GM19023 (cell line): ENCODE results near the gene PGPEP1.
"Not testable (repeated sequence)": the region's sequence is repeated elsewhere in the genome, so short reads cannot be mapped to it uniquely, and the experiment has no call there.

Experiments used
- ATAC-seq: cut with Tn5 transposase; IDR thresholded peaks from one replicate; pipeline ENCODE4 v1.9.1; 2021; ENCODE audit warnings: mild to moderate bottlenecking, moderate library complexity; ENCODE audit not compliant: unreplicated experiment

The PGPEP1 gene

DNA sequence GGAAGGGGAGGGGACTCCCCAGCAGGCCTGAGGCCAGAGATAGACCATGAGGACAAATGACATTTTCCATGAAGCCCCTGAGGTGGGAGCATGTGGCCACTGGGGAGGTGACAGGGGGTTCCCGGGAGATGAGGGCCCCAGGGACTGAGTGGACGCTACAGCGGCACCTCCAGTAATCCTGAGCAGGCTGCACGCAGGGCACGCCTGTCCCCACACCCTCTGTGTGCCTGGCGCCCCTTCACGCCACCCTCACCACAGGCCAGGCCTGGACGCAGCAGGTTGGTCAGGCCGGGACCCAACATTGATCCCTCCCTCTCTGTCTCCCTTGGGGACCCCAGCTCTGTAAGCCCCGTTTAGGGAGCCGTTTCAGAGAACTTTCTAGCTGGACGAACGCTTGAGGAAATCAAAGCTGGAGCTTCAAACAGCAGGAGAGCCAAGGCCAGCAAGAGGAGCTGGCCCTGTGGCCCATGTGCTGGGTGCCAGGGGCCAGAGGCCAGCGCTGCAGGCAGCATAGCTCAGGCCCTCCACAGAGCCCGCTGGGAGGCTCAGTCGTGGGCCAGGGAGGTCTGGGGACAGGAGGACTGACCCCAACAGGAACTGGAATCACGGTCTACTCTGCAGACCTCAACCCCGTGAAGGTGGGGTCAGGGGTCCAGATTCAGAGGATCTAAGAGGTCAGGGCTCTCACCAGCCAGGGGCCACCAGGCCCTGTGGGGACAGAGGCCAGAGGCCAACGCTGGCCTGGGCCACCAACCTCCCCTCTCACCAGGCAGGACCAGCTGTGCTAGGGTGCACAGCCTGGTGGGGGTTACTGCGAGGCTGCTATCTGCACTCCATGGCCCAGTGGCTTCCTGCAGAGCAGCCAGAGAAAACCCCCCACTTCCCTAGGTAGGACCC is 32.1 kb upstream of the PGPEP1 start:
- ATAC-seq = no peak

DNA sequence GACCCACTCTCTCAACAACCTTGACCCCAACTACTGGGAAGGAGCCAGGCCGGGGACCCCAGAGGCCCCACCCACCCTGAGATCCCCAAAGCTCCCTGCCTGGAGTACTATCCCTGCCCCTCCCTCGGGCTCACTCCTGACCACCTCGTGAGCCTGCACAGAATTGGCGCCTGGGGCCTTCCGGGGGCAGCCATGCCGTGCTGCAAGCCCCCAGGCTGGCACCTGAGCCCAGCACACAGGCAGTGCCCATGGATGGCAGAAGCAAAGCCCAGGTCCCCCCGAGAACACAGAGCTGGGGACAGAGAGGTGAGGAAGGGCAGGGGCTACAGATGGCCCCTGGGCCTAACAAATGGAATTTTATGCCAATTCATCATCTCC is 31.5 kb upstream of the PGPEP1 start:
- ATAC-seq = no peak

DNA sequence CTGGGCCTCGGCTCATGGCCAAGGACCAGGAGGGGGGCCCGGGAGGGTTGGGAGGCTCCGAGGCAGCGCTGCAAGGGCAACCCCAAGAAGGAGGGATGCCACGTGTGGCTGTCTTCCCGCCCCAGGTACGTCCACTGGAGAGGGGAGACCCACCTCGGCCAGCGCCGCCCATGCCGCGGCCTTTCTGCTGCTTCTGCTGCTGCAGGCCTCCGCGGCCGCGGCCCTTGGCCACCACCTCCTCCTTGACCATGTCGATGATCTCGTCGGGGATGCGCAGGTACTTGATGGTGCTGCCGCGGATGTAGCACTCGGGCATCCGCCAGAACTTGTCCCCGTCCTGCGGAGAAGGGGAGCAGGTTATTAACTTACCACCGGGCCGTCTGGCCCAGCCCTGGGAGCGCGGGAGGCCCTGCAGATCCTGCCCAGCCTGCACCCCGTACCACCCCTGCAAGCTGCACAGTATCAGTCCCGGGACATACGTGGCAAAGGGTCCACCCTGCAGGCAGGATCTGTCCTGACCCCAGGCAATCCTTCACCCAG is 30.8 kb upstream of the PGPEP1 start:
- ATAC-seq = no peak

GRCh38 chr19:18310118-18310909 is 30.1 kb upstream of the PGPEP1 start:
- no peak for ATAC-seq

DNA sequence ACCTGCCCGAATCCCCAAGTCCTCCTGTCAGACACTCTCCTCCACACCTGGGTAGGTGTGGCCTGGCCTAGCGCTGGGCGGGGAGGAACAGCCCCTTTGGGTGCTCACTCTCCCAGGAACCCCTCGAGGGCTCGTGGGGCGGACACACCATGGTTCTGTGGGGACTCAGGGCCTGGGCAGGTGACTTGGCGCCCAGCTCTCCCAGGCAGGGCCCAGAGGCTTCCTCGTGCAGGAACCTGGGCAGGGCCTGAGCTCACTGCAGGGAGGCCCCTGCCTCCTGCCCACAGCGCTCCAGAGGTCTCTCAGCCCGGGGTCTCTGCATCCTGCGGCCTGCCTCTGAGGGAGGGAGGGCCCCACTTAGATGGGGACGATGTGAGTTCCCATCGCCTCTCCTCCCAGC is 29.4 kb upstream of the PGPEP1 start:
- no peak for ATAC-seq

DNA sequence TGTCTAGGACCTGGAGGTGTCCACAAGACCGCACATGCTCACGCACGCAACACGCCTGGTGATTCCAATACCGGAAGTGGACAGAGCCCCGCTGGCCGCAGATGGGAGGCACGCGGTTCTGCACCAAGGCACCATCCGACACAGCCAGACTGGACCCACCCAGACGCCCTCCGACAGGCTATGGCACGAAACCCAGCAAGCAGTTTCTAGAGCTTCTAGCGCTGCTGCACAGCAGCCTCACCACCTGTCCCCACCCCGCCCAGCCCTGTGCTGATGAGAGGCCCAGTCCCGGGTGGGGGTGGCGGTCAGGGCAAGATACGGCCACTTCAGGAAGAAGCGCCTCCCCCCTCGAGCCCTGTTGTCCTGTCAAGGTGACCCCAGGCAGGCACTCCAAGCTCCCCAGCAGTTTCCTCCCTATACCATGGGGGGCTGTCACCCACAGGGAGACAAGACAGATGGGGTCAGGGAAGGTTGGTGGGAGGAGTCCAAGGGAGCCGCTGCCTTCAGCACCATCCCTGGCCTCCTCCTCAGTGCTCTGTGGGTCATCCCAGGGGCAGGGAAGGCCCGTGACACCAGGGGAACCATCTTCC is 28.8 kb upstream of the PGPEP1 start:
- ATAC-seq = no peak

DNA sequence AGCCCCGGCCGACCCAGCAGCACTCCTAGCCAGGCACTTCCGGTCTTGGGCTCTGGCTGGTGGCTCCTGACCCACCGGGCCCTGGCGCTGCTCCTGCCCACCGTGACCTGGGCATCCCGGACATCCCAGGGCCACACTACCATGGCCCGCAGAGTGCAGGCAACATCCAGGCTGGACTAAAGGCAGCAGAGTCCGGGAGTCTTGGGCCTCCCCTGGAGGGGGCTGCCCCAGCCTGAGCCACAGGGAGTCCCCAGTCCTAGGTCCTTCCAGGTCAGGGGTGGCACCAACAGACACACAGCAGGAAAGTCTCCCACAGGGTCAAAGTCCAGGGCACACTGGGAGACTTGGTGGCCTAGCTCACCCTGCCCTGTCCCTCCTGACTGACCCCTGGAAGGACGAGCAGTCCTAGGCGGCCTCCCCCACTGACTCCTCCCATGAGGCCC is 28.3 kb upstream of the PGPEP1 start:
- ATAC-seq = no peak

- ATAC-seq = no peak
Observed at GRCh38 chr19:18313398-18313797, 27.0 kb upstream of the PGPEP1 start.

DNA sequence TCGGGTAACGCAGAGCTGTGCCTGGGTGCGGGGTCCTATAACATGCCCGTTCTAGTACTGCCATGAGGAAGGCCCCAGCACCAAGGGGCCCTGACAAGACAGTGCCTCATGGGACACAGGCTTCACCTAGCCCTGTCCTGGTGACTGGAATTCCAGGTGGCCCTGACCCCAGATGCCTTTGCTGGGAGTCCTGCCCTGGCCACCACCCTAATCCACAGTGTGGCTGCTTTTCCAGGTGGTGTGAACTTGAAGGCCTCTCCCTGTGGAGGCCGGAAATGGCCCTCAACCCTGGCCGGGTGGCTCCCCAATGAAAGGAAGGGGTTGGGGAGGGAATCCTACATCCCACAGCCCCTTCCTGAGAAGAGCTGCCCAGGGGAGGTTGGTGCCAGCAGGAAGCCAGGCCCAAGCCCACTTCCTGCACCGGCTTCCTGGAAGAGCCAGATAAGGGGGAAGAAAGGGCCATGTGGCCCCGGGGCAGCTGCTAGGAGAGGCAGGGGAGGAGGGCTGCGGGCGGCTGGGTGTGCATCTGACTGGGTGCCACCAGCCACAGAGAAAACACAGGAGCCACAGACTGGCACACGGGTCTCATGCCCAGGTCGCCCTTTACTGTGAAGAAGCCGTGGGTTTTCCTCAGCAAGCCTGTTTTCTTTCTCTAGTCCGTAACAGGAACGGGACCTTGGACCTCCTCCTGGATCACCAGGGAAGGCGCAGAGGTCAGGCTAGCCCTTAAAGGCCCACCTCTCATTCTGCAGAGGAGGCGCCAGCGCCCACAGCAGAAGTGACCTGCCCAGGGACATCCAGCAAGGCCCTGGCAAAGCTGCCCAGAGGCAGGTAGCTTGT is 22.2 kb upstream of the PGPEP1 start:
- no peak for ATAC-seq

DNA sequence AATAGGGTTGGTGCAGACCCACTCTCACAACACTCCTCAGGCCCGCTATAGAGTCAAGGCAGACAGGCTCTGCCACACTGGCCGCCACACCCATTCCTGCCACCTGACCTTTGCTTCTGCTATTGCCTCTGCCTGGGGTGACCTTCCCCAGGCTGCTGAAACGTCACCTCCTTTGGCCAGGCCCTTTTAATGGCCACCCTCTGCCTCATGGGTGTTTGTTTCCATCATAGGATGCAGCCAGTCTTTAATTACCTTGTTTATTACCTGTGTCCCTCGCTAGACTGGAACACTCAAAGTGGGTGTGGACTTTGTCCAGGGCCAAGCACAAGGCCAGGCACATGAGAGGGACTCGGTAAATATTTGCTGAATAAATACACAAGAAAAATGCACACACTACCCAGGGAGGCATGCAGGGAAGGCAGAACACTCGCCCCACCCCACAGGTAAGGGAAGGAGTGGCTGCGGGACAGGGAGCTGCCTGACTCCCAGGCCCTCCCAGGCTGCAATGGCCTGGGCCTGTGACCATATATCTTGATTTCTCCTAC is 20.7 kb upstream of the PGPEP1 start:
- no peak for ATAC-seq

DNA sequence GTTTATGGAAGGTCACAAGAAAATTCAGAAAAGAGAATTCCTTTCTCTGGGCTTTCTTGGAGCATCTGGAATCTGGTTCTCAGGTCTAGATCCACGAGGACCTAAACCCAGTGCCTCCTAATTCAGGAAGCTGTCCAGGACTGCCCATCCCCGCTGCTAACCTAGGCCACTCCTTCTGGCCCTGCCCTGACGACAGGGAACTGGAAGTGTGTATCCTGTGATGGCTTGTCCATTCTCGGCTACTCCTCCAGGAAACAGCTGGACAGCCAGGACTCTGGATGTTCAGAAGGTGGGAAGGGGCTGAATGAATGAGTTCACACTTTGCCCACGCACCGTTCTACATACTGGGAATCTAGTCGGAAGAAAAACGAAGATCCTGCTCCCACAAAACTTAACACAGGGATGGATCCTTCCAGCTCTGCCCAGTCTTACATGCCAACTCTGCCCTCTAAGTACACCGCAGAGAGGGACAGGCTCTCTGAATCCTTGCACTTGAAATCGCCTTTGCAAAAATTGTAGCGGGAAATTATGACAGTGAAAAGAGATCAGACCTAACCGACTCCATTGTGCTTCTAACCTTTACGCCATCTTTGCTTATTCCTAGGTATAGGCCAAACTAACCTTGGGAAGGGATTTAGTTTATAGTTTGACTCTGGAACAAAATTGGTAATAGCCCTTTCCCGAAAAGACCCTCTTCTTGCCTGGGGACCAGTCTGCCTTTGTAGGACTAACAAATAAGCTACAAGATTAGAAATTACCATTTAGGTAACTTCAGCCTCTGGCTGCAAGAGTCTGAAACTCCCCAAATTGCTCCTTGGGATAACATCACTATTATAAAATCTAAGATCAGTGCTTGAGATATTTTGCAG is 19.3 kb upstream of the PGPEP1 start:
- ATAC-seq = no peak

DNA sequence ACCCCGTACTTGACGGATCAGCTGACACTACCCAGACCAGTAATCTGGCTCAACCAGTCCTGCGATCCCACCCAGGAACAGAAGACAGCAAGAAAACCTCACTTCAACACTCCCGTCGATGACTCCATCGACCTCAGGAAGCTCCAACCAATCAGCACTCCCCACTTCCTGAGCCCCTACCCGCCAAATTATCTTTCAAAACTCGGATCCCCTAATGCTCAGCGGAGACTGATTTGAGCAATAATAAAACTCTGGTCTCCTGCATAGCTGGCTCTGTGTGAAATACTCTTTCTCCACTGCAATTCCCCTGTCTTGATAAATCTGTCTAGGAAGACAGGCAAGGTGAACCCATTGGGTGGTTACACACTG is 18.7 kb upstream of the PGPEP1 start:
- no peak for ATAC-seq

DNA sequence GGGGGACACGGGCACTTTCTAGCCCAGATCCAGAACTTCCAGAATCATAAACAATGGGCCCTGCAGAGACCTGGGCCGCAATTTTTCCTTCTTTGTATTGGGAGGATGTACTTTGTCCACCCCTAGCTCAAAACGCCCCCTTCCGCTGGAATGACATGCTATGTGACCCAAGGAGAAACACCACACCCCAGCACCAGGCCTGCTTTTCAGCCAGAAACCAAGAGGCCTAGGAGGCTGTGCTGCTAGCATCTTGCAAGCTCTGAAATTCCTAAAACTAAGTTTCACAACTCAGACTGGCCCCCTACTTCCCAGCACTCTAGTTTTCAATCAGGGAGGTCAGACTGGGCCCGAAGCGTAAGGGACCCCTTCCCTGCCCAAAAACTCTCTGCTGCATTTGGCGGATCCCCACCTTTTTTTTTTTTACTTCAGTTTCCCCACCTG is 18.1 kb upstream of the PGPEP1 start:
- peak; percentile 8 for ATAC-seq

- peak; percentile 90 for ATAC-seq
Observed at GRCh38 chr19:18322759-18323460, 17.5 kb upstream of the PGPEP1 start, which contains the start of gene LSM4. LSM4 (minus strand) TSS chr19:18323076; CDS start chr19:18323020, 56 bp downstream.

DNA sequence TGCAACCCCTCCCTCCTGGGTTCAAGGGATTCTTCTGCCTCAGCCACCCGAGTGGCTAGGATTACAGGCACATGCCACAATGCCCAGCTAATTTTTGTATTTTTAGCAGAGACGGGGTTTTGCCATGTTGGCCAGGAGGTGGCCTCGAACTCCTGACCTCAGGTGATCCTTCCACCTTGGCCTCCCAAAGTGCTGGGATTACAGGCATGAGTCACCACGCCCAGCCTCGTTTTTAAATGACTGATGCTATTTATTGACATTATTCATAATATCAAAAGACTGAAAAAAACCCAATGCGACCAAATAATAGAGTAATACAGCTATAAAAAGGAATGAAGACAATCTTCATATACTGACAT is 16.0 kb upstream of the PGPEP1 start:
- ATAC-seq = not testable (repeated sequence)

DNA sequence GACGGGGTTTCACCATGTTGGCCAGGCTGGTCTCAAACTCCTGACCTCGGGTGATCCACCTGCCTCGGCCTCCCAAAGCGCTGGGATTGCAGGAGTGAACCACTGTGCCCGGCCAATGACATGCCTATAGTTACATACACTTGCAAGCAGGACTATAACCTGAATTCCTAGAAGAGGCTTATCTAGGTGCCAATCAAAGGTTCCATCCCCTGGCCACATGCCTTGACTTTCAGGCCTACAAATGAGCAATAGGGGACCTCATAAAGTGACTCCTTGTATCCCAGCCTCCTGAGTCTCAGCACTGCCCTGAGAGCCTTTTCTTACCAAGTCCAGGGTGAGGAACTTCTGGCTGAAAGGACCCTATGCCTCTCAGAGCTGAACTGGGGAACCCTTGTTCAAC is 13.6 kb upstream of the PGPEP1 start:
- ATAC-seq = no peak

- peak; percentile 82 for ATAC-seq
Observed at GRCh38 chr19:18328340-18329034, 11.9 kb upstream of the PGPEP1 start.

GRCh38 chr19:18329035-18329376 is 11.4 kb upstream of the PGPEP1 start:
- ATAC-seq = no peak
